HepG2 (cell line): Measurements from ENCODE around the gene SEC31B.

Experiments used
- ATRX ChIP-seq: sonication (generic); formaldehyde crosslinking; IDR thresholded peaks from 2 replicates; pipeline ENCODE4 v1.4.0; 2020; ENCODE audit warnings: missing genetic modification reagents, borderline replicate concordance
- HMG20B ChIP-seq: conservative IDR thresholded peaks from 2 replicates; pipeline ENCODE4 v1.6.1; 2016; ENCODE audit warnings: missing genetic modification reagents, missing compliant biosample characterization
- NR2F1 ChIP-seq, 2 experiments: fragments of 450-650 bp in 1 of 2; formaldehyde crosslinking in 1 of 2; IDR thresholded peaks; 2 replicates each; pipeline versions ENCODE4 v1.5.0 to v1.6.1; 2016 to 2020; ENCODE audit warnings: mild to moderate bottlenecking in 1 of 2, missing compliant biosample characterization in 1 of 2, missing genetic modification reagents in 1 of 2, moderate library complexity in 1 of 2
- NR2F6 ChIP-seq, 2 experiments: IDR thresholded peaks; 2 replicates each; pipeline ENCODE4 v1.6.1; 2016; ENCODE audit warnings: antibody characterized with exemption in 1 of 2, mild to moderate bottlenecking in 1 of 2
- PITX1 ChIP-seq: sonication (generic); formaldehyde crosslinking; IDR thresholded peaks from 2 replicates; pipeline ENCODE4 v1.5.1; 2020; ENCODE audit warnings: mild to moderate bottlenecking, missing genetic modification reagents
- POLR2AphosphoS5 ChIP-seq: IDR thresholded peaks from 2 replicates; pipeline ENCODE4 v1.6.1; 2012; ENCODE audit warnings: low read depth, low read length
- SMC3 ChIP-seq: IDR thresholded peaks from 2 replicates; pipeline ENCODE4 v1.6.1; 2011; ENCODE audit warnings: low read length, improper control_type of control experiment
- ZNF703 ChIP-seq: sonication (generic); formaldehyde crosslinking; IDR thresholded peaks from 2 replicates; pipeline ENCODE4 v1.5.1; 2020; ENCODE audit warnings: missing genetic modification reagents, mild to moderate bottlenecking, moderate library complexity, borderline replicate concordance
- TF ChIP-seq, protein P1 (sequence below): sonication (generic); formaldehyde crosslinking; IDR thresholded peaks from 2 replicates; pipeline ENCODE4 v1.4.0; 2020; ENCODE audit warnings: mild to moderate bottlenecking, missing genetic modification reagents
- TF ChIP-seq, protein P2 (sequence below): sonication (generic); formaldehyde crosslinking; IDR thresholded peaks from 2 replicates; pipeline ENCODE4 v1.8.1; 2022; ENCODE audit warnings: low read depth, mild to moderate bottlenecking, missing genetic modification reagents

DNA sequence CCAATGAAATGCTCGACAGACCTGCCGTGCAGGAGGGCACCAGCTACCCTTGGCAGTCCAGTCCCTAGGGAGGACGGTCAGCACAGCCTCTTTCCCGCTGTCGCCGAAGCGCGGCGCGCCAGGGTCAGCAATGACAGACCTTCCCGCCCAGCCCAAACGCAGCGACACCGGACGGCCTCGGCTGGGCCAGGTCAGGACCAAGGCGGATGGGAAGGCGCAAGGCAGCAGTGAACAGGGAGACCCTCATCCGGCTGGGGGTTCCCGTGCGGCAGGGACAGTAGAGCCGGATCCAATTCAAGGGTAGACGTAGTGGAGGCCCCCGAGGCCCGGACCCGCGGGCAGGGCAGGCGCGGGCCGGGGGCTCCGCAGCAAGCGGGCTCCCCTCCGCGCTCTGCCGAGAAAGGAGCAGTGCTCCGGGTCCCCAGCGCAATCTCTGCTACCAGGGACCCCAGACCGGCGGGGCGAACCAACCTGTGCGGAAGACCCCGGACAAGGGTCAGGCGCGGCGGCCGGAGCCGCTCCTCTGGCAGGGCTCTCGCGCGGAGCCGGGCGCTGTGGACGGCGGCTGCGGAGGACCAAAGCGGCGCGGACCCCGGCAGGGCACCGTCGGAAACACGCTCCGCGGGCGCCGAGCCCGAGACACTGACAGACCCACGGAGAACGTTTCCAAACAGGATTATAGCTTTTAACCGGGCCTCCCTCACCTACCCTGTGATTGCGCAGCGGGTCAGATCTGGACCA, at the start of gene SEC31B:
- TF ChIP-seq NR2F6 (IDR thresholded peaks at IDR 0.05) (no peak), NR2F6 (CRISPR knock-in tag; IDR thresholded peaks at IDR 0.05) (peak; percentile 47; the same call in 1 of the 2 replicates), HMG20B (CRISPR knock-in tag) (no peak), SMC3 (no peak), NR2F1 (CRISPR knock-in tag; IDR thresholded peaks at IDR 0.05) (no peak), POLR2AphosphoS5 (no peak), ATRX (CRISPR knock-in tag) (no peak), ZNF703 (CRISPR knock-in tag) (no peak), PITX1 (0 out of 2 replicates have a peak, but pooled peaks have one; percentile 27)
- TF ChIP-seq, protein P1, sequence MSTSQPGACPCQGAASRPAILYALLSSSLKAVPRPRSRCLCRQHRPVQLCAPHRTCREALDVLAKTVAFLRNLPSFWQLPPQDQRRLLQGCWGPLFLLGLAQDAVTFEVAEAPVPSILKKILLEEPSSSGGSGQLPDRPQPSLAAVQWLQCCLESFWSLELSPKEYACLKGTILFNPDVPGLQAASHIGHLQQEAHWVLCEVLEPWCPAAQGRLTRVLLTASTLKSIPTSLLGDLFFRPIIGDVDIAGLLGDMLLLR (CRISPR knock-in tag): no peak
- TF ChIP-seq, protein P2, sequence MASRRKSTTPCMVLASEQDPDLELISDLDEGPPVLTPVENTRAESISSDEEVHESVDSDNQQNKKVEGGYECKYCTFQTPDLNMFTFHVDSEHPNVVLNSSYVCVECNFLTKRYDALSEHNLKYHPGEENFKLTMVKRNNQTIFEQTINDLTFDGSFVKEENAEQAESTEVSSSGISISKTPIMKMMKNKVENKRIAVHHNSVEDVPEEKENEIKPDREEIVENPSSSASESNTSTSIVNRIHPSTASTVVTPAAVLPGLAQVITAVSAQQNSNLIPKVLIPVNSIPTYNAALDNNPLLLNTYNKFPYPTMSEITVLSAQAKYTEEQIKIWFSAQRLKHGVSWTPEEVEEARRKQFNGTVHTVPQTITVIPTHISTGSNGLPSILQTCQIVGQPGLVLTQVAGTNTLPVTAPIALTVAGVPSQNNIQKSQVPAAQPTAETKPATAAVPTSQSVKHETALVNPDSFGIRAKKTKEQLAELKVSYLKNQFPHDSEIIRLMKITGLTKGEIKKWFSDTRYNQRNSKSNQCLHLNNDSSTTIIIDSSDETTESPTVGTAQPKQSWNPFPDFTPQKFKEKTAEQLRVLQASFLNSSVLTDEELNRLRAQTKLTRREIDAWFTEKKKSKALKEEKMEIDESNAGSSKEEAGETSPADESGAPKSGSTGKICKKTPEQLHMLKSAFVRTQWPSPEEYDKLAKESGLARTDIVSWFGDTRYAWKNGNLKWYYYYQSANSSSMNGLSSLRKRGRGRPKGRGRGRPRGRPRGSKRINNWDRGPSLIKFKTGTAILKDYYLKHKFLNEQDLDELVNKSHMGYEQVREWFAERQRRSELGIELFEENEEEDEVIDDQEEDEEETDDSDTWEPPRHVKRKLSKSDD (CRISPR knock-in tag): no peak
